ENCODE results near the gene RND1.

Gene RND1

DNA sequence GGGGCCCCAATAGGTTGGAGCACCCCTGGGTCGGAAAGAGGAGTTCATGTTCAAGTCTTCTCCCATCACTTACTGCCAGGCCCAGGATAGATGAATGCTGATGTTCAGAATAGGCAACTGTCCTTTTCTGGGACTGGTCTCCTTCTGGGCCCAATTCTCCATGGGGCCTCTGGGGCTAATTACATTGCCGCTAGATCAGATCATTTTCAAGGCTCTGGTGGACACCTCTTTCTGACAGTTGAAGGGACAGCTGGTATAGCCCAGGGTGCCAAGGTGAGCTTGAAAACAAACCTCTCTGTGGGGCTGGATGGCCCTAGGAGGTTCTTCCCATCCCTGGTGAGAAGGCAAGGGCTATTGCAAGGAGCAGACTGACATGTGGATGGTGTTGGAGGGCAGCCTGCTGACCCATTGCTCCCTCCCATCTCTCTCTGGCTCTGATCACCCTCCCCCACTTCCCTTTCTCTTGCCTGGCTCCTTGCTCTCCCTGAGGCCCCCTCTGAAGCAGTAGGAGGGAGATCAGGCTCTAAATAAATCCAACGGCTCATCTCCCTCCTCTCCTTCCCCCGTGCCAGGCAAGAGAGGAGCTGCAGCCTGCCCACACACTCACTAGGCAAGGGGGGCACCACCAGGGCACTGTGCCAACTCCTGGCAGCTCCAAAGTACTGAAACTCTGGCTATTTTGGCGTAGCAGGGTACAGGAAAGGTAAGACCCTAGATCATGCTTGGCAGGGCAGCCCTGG lies 45.5 kb downstream of the RND1 start:
- H3K4me1 ChIP-seq (ENCODE audit: control insufficient read depth in 1 of 2, insufficient read depth in 2 of 2, low read length in 2 of 2), result peaks cover 33% of the 10 kb centered on the region in 2 donors
- H3K9me3 ChIP-seq (ENCODE audit: control insufficient read depth in 1 of 2, low read length in 2 of 2), result no peaks in the 10 kb centered on the region
- peaks cover 0 to 10% of the 10 kb centered on the region in 2 donors for H3K36me3 ChIP-seq (ENCODE audit: control insufficient read depth in 1 of 2, insufficient read depth in 2 of 2, low read length in 2 of 2)
- no peaks in the 10 kb centered on the region for H3K27me3 ChIP-seq (ENCODE audit: control insufficient read depth in 1 of 2, insufficient read depth in 2 of 2, low read length in 2 of 2)
- no peak overlapping the region for H3K9ac ChIP-seq (ENCODE audit: low read depth in 1 of 2, low read length in 2 of 2)
- H3K4me3 ChIP-seq (ENCODE audit: low read depth in 1 of 2, low read length in 2 of 2), result no peak overlapping the region
- H3K27ac ChIP-seq (ENCODE audit: low read depth, low read length), result no peak overlapping the region

DNA sequence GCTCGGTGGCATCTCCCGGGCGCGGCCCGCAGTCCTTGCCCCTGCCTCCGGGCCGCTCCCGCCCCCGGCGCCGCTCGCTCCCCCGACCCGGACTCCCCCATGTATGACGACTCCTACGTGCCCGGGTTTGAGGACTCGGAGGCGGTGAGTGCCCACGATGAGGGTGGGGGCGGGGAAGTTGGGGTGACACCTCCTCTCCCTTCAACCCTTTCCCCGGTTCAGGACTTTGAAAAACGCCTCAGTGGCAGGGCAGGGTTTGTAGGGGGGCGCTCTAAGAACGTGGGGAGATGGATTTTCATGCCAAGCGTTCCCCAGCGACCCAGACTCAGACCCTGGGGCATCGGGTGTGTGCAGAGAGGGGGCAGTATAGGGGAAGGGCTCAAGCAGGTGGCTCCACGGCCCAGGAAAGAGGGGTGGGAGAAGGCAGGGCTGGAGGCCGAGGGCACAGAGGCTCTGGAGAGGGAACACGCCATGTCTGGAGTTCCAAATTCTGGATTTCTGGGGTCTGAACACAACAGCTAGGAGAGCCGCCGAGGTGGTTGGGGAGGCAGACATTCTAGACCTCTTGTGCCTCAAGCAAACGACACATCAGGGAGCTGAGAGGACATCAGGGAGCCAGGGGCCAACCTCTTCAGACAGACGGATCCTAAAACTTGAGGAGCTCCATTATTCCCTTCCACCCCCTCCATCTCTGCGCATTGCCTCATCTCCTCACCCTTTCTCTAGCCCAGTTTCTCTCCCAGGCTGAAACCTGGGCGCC lies 46.7 kb downstream of the RND1 start:
- peaks cover 33 to 36% of the 10 kb centered on the region in 2 donors for H3K4me1 ChIP-seq (ENCODE audit: control insufficient read depth in 1 of 2, insufficient read depth in 2 of 2, low read length in 2 of 2)
- no peak overlapping the region for H3K27ac ChIP-seq (ENCODE audit: low read depth, low read length)
- H3K36me3 ChIP-seq (ENCODE audit: control insufficient read depth in 1 of 2, insufficient read depth in 2 of 2, low read length in 2 of 2), result peaks cover 0 to 4% of the 10 kb centered on the region in 2 donors
- H3K9me3 ChIP-seq (ENCODE audit: control insufficient read depth in 1 of 2, low read length in 2 of 2), result no peaks in the 10 kb centered on the region
- H3K4me3 ChIP-seq (ENCODE audit: low read depth in 1 of 2, low read length in 2 of 2), result peak overlapping the region; percentile 73 to 80
- H3K9ac ChIP-seq (ENCODE audit: low read depth in 1 of 2, low read length in 2 of 2), result peak overlapping the region in 1 of 2 donors; percentile 32
- no peaks in the 10 kb centered on the region for H3K27me3 ChIP-seq (ENCODE audit: control insufficient read depth in 1 of 2, insufficient read depth in 2 of 2, low read length in 2 of 2)

DNA sequence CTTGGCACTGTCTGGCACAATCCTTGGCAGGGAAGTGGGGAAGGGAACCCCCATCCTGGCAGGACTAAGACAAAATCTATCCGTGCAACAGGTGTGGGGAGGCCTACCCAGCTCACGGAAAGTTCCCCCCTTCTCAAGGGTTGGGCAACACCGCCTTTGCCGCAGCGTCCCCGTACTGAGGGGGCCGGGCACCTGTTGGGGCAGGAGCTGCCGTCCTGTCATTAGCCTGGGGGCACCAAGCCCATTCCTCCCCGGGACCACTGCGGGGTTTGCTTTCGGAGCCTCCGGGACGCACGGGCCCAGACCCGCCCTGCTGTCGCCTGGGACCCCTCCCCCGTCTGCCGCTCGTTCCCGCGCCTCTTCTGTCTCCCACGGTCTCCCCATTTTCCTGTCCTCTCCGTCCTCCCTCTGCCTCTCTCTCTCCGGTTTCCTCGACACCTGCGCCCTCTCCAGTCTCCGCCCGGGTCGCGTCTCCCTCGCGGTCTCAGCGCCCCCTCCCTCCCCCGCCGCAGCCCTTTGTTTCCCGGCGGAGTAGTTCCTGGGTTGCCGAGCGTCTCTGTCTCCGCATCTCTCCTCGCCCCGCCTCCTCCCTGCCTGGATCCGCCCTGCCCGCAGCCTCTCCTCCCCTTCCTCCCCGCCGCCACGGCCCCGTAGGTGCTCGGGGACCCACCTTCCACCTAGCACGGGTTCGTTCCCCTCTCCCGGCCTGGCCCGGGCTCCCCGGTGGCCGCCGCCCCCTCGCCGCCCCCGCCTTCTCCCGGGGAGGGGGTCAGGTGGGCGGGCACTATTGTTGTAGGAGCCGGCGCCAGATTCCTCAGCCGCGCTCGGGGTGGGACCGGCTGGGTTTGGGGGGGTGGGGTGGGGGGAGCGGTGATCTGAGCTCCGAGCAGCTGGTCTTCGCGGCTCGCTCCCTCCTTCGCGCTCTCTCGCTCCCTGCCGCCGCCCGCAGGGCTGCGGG lies 47.5 kb downstream of the RND1 start, which contains the start of gene CACNB3:
Gene CACNB3 (plus strand): TSS at position 624 of the 958 bp plus-strand sequence. CDS start 434 bp downstream, outside the sequence.
- H3K27me3 ChIP-seq (ENCODE audit: control insufficient read depth in 1 of 2, insufficient read depth in 2 of 2, low read length in 2 of 2), result no peaks in the 10 kb centered on the region
- H3K4me1 ChIP-seq (ENCODE audit: control insufficient read depth in 1 of 2, insufficient read depth in 2 of 2, low read length in 2 of 2), result peaks cover 37 to 40% of the 10 kb centered on the region in 2 donors
- H3K4me3 ChIP-seq (ENCODE audit: low read depth in 1 of 2, low read length in 2 of 2), result peak within 1 kb of the TSS; percentile 73 to 80
- H3K27ac ChIP-seq (ENCODE audit: low read depth, low read length), result no peak within 1 kb of the TSS
- peaks cover 0 to under 1% of the 10 kb centered on the region in 2 donors for H3K36me3 ChIP-seq (ENCODE audit: control insufficient read depth in 1 of 2, insufficient read depth in 2 of 2, low read length in 2 of 2)
- H3K9me3 ChIP-seq (ENCODE audit: control insufficient read depth in 1 of 2, low read length in 2 of 2), result no peaks in the 10 kb centered on the region
- peak within 1 kb of the TSS; percentile 28 to 63 for H3K9ac ChIP-seq (ENCODE audit: low read depth in 1 of 2, low read length in 2 of 2)

DNA sequence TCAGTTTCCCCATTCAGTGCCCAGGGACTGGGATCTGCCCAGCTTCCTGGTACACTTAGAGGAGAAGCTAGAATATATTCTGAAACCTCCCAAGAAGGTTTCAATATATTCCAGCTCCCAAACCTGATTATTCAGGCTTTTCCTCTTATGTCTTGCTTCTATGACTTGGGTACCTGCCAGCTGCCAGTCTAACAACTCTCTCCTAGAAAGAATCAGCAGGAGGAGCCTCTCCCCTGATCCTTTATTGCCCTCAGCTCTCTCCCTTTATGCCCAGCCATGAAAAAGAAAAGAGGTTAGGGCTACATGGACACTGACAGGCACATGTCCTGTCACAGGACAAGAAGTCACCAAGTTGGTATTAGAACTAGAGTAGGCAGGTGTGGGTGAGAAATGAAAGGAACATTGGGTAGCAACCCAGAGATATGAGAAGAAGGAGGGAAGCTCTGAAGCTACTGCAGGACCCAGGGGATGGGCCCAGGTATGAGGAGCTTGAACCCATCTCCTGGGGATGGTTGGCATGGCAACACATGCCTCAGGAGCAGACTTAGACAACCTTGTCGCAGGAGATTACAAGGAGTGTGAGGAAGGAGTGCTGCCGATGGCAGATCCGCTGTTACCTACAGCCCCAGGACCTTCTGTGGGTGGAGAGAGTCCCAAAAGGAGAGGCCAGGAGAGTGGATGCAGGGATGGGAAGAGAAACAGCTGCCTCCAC lies 49.4 kb downstream of the RND1 start:
- Histone ChIP-seq H3K36me3 (ENCODE audit: control insufficient read depth in 1 of 2, insufficient read depth in 2 of 2, low read length in 2 of 2) (no peaks in the 10 kb centered on the region), H3K9ac (ENCODE audit: low read depth in 1 of 2, low read length in 2 of 2) (peak overlapping the region; percentile 8 to 9), H3K27ac (ENCODE audit: low read depth, low read length) (no peak overlapping the region), H3K4me3 (ENCODE audit: low read depth in 1 of 2, low read length in 2 of 2) (peak overlapping the region; percentile 86 to 94), H3K9me3 (ENCODE audit: control insufficient read depth in 1 of 2, low read length in 2 of 2) (no peaks in the 10 kb centered on the region), H3K27me3 (ENCODE audit: control insufficient read depth in 1 of 2, insufficient read depth in 2 of 2, low read length in 2 of 2) (no peaks in the 10 kb centered on the region), H3K4me1 (ENCODE audit: control insufficient read depth in 1 of 2, insufficient read depth in 2 of 2, low read length in 2 of 2) (peaks cover 32 to 38% of the 10 kb centered on the region in 2 donors)

DNA sequence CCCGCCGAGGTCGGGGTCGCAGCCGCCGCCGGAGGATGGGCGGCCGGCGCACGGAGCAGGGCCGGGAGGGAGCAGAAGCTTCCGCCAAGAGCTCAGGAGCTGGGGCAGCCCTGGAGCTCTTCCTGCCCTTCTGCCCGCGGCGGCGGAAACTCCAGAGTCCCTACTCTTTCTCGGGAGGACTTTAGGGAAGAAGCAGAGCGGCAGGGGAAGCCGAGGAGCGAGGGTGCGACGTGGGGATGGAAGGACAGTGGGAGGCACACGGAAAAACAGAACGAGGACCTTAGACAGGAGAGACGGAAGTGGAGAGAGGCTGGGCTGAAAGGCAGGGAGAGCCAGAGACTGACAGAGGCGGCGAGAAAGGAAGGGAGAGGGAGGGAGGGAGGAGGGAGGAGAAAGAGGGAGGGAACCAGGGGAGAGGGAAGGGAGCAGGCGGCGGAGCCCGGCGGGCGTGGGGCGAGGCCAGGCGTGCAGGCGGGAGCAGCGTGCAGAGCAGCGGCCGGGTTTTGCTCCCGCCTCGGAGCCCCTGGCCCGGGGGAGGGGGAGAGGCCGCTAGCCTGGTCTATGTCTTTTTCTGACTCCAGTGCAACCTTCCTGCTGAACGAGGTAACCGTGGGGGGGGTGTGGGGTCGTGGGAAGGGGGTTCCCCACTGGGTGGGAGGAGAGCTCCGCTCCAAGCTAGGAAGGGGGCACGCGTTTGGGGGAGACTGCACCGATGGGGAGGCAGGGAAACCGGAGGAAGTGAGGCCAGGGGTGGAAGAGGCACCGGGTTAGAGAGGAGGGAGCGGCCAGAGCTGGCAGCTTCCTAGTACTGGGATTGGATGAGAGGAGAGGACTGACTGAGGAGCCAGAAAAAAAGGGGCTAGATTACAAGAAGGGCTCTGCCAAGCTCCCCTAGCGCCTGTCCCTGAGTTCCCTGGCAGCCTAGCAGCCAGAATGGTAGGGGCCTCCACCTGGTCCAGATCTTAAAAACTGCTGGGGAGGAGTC lies 50.3 kb downstream of the RND1 start:
- H3K4me1 ChIP-seq (ENCODE audit: control insufficient read depth in 1 of 2, insufficient read depth in 2 of 2, low read length in 2 of 2), result peaks cover 41 to 47% of the 10 kb centered on the region in 2 donors

DNA sequence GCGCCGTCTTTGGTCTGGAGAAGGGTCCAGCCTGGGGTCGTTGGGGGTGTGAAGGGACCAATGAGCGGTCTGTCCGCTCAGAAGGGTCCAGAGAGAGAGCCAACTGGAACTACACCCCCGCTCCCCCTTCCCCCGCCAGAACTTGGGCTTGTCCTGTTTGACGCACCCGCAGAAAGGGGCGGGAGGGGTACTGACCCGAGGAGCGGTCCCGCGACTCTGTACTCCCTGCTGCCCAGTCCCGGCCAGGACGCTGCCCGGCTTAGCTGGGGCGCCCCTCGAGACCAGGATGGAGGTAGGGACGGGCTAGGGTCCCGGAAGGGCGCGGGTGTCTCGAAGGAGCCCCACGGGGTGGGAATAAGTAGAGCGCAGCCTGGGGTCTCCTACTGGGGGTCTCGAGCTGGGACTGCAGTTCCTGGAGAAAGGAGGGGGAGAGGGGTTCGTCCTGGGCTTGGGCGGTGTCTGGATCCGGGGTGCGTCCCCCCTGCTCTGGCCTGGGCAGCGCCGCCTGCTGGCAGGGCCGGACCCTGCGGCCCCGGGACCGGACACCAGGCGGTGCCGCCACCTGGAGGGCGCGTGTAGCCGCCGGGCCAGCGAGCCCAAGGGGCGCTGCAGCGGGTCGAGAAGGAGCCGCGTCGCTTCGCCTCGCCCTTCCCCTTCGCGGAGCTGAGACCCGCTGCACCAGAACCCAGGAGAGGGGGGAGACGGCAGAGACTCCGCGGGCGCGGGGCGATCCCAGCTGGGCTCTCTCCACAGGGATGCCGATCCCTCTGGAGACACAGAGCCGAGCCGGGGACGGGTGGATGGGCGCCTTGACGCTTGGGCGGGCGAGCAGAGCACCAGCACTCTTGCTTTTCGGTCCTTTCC lies 51.2 kb downstream of the RND1 start:
- Histone ChIP-seq H3K9me3 (ENCODE audit: control insufficient read depth in 1 of 2, low read length in 2 of 2) (no peaks in the 10 kb centered on the region), H3K27me3 (ENCODE audit: control insufficient read depth in 1 of 2, insufficient read depth in 2 of 2, low read length in 2 of 2) (no peaks in the 10 kb centered on the region), H3K36me3 (ENCODE audit: control insufficient read depth in 1 of 2, insufficient read depth in 2 of 2, low read length in 2 of 2) (no peaks in the 10 kb centered on the region), H3K4me1 (ENCODE audit: control insufficient read depth in 1 of 2, insufficient read depth in 2 of 2, low read length in 2 of 2) (peaks cover 45 to 49% of the 10 kb centered on the region in 2 donors), H3K4me3 (ENCODE audit: low read depth in 1 of 2, low read length in 2 of 2) (peak overlapping the region; percentile 86 to 94), H3K9ac (ENCODE audit: low read depth in 1 of 2, low read length in 2 of 2) (peak overlapping the region; percentile 93 to 94), H3K27ac (ENCODE audit: low read depth, low read length) (peak overlapping the region; percentile 87)

More for the DNA sequence above, 50.3 kb downstream of the RND1 start:
- Histone ChIP-seq H3K27me3 (ENCODE audit: control insufficient read depth in 1 of 2, insufficient read depth in 2 of 2, low read length in 2 of 2) (no peaks in the 10 kb centered on the region), H3K36me3 (ENCODE audit: control insufficient read depth in 1 of 2, insufficient read depth in 2 of 2, low read length in 2 of 2) (no peaks in the 10 kb centered on the region), H3K27ac (ENCODE audit: low read depth, low read length) (peak overlapping the region; percentile 87), H3K9me3 (ENCODE audit: control insufficient read depth in 1 of 2, low read length in 2 of 2) (no peaks in the 10 kb centered on the region), H3K9ac (ENCODE audit: low read depth in 1 of 2, low read length in 2 of 2) (peak overlapping the region; percentile 93 to 94), H3K4me3 (ENCODE audit: low read depth in 1 of 2, low read length in 2 of 2) (peak overlapping the region; percentile 86 to 94)

DNA sequence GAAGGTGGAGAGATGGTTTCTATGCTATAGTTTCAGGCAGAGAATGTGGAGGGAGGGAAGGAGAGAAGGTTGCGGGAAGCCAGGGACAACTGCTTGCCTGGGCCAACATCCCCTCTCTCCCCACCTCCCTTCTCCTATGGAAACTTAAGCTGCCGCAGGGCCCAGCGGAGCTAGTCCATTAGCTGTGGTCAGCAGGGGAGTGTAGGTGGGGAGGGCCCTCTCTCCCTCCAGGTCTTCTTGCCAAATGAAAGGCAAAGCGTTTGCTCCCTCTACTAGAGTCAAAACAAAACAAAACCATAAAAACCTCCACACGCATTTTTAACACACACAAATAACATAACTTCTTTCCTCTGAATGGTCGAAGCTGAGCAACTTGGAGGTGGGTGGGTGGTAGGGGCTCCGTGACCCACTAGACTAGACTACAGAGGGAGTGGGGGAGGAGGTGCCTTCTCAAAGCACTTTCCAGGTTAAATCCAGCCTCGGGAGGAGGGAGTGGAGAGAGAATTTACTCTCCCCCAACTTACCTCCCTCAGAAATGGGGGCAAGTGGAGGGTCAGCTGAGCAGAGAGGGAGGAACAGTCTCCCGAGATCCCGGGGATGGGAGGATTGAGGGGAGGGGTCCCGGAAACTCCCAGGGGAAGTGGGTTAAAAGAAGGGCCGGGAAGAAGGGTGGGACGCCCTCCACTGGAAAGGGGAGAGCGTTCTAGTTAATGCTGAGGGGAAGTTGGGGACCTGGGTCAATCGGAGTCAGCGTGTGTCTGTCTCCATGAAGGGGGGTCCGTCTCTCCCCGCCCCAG lies 52.0 kb downstream of the RND1 start:
- no peaks in the 10 kb centered on the region for H3K9me3 ChIP-seq (ENCODE audit: control insufficient read depth in 1 of 2, low read length in 2 of 2)
- H3K4me1 ChIP-seq (ENCODE audit: control insufficient read depth in 1 of 2, insufficient read depth in 2 of 2, low read length in 2 of 2), result peaks cover 43 to 45% of the 10 kb centered on the region in 2 donors
- no peaks in the 10 kb centered on the region for H3K36me3 ChIP-seq (ENCODE audit: control insufficient read depth in 1 of 2, insufficient read depth in 2 of 2, low read length in 2 of 2)
- H3K27me3 ChIP-seq (ENCODE audit: control insufficient read depth in 1 of 2, insufficient read depth in 2 of 2, low read length in 2 of 2), result no peaks in the 10 kb centered on the region
- H3K27ac ChIP-seq (ENCODE audit: low read depth, low read length), result peak overlapping the region; percentile 84
- peak overlapping the region; percentile 92 to 93 for H3K9ac ChIP-seq (ENCODE audit: low read depth in 1 of 2, low read length in 2 of 2)
- peak overlapping the region; percentile 86 to 94 for H3K4me3 ChIP-seq (ENCODE audit: low read depth in 1 of 2, low read length in 2 of 2)
